Memory B cell (primary cell): ENCODE measurements around the gene ASAP3.

Experiments
- ATAC-seq: fragments of 150-1000 bp; cut with Tn5 transposase; 2 replicates; pipeline ENCODE4 v1.10.0; 2021; ENCODE audit warnings: low read depth, mild to moderate bottlenecking, moderate library complexity
- DNase-seq, 2 donors: peaks; one replicate each; pipeline ENCODE4 v3.0.0; 2022; ENCODE audit warnings: low spot score in 2 of 2
- H3K27ac Mint-ChIP-seq: one replicate; pipeline ENCODE4 v1.8.0; 2022; ENCODE audit warnings: mild to moderate bottlenecking, moderate library complexity, mixed read lengths
- H3K27me3 Mint-ChIP-seq: one replicate; pipeline ENCODE4 v1.8.0; 2022; ENCODE audit warnings: mixed read lengths
- H3K36me3 Mint-ChIP-seq: one replicate; pipeline ENCODE4 v1.8.0; 2022; ENCODE audit warnings: mild to moderate bottlenecking, mixed read lengths
- H3K4me1 Mint-ChIP-seq: one replicate; pipeline ENCODE4 v1.8.0; 2022; ENCODE audit warnings: mixed read lengths
- H3K4me3 Mint-ChIP-seq: one replicate; pipeline ENCODE4 v1.8.0; 2022; ENCODE audit warnings: mild to moderate bottlenecking, moderate library complexity, mixed read lengths
- H3K9me3 Mint-ChIP-seq: one replicate; pipeline ENCODE4 v1.8.0; 2022; ENCODE audit warnings: mixed read lengths

ASAP3 gene

DNA sequence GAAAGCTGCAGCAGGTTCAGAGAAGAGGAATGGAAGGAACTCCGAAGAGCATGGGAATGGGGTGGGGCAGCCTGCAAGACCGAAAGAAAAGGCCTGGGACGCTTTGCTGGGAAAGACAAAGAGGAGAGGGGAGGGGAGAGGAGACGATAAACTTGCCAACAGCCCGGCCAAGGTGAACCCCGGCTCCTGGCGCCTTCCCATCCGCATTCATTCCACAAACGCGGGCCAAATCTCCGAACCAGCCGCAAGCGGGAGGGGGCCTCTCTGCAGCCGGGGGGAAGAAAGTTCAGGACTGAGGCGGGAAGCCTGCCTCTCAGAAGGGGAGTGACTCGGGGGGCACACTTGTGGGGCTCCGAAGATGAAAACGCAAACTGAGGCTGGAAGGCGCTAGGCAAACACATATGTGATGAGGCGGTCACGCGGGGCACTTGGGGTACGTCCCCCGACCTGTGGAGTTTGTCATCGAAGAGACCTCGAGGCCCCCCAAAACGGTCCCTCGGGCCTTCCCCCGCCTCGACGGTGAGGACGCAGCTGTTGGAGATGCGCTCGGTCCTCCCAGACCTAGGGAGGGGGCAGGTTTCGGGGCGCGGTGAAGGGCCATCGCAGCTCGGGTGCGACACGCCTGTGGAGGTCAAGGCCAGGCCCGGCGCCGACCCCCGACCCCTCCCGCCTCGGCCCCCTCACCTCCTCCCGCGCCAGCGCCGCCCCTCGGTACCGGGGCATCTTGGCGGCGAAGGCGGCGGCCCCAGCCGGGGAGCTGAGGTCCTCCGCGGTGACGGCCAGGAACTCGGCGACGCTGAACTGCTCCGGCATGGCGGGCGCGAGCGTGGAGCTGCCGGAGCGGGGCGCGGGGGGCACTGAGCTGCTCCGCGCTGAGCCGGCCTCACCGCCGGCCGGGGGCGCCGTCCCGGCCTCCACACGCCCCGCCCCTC is at the start of gene ASAP3:
TSS of gene ASAP3 (minus strand) at position 859 of the 932 bp plus-strand sequence. CDS start at position 813, 46 bp downstream.
- ATAC-seq (peak; percentile 50), DNase-seq (no peak)
- Mint-ChIP-seq H3K4me3 (peak within 1 kb of the TSS; percentile 89), H3K27me3 (peaks cover 9% of the 10 kb centered on the region), H3K4me1 (peaks cover 24% of the 10 kb centered on the region), H3K36me3 (no peaks in the 10 kb centered on the region), H3K9me3 (no peaks in the 10 kb centered on the region), H3K27ac (peak within 1 kb of the TSS; percentile 82)

- Mint-ChIP-seq H3K27me3 (no peaks in the 10 kb centered on the region), H3K9me3 (no peaks in the 10 kb centered on the region), H3K4me1 (peaks cover 39% of the 10 kb centered on the region), H3K4me3 (peak overlapping the region; percentile 6), H3K36me3 (no peaks in the 10 kb centered on the region), H3K27ac (no peak overlapping the region)
- ATAC-seq, result no peak
- DNase-seq, result no peak
These were observed 49.5 kb upstream of the ASAP3 start for GRCh38 chr1:23533246-23534023.

- Mint-ChIP-seq H3K4me3 (peak overlapping the region; percentile 87), H3K36me3 (no peaks in the 10 kb centered on the region), H3K27ac (peak overlapping the region; percentile 75), H3K4me1 (peaks cover 48% of the 10 kb centered on the region), H3K9me3 (no peaks in the 10 kb centered on the region), H3K27me3 (no peaks in the 10 kb centered on the region)
- DNase-seq (no peak), ATAC-seq (no peak)
These were observed 47.6 kb upstream of the ASAP3 start for GRCh38 chr1:23531562-23532094.

GRCh38 chr1:23530747-23531561 is 47.0 kb upstream of the ASAP3 start, which contains the start of gene E2F2:
TSS of gene E2F2 (minus strand) at chr1:23531233. CDS start at chr1:23530793, 440 bp downstream.
- ATAC-seq (peak; percentile 90), DNase-seq (peak; percentile 62 to 69)
- H3K36me3 Mint-ChIP-seq, result no peaks in the 10 kb centered on the region
- no peaks in the 10 kb centered on the region for H3K9me3 Mint-ChIP-seq
- peak within 1 kb of the TSS; percentile 75 for H3K27ac Mint-ChIP-seq
- peaks cover 53% of the 10 kb centered on the region for H3K4me1 Mint-ChIP-seq
- H3K27me3 Mint-ChIP-seq, result no peaks in the 10 kb centered on the region
- H3K4me3 Mint-ChIP-seq, result peak within 1 kb of the TSS; percentile 87

- H3K36me3 Mint-ChIP-seq, result no peaks in the 10 kb centered on the region
- H3K9me3 Mint-ChIP-seq, result no peaks in the 10 kb centered on the region
- ATAC-seq (no peak), DNase-seq (no peak)
- H3K4me3 Mint-ChIP-seq, result peak overlapping the region; percentile 71
- H3K27ac Mint-ChIP-seq, result no peak overlapping the region
- H3K4me1 Mint-ChIP-seq, result peaks cover 57% of the 10 kb centered on the region
- H3K27me3 Mint-ChIP-seq, result no peaks in the 10 kb centered on the region
These were observed 46.2 kb upstream of the ASAP3 start for GRCh38 chr1:23530087-23530746.

GRCh38 chr1:23529146-23530086 is 45.4 kb upstream of the ASAP3 start:
- DNase-seq (no peak), ATAC-seq (no peak)
- Mint-ChIP-seq H3K36me3 (no peaks in the 10 kb centered on the region), H3K27ac (no peak overlapping the region), H3K4me1 (peaks cover 60% of the 10 kb centered on the region), H3K9me3 (no peaks in the 10 kb centered on the region), H3K27me3 (no peaks in the 10 kb centered on the region), H3K4me3 (peak overlapping the region; percentile 71)

GRCh38 chr1:23528250-23528978 is 44.4 kb upstream of the ASAP3 start:
- DNase-seq, result no peak
- H3K27me3 Mint-ChIP-seq, result no peaks in the 10 kb centered on the region
- H3K27ac Mint-ChIP-seq, result peak overlapping the region; percentile 47
- peak overlapping the region; percentile 65 for H3K4me3 Mint-ChIP-seq
- H3K4me1 Mint-ChIP-seq, result peaks cover 65% of the 10 kb centered on the region
- no peaks in the 10 kb centered on the region for H3K9me3 Mint-ChIP-seq
- ATAC-seq, result peak; percentile 23
- H3K36me3 Mint-ChIP-seq, result no peaks in the 10 kb centered on the region

DNA sequence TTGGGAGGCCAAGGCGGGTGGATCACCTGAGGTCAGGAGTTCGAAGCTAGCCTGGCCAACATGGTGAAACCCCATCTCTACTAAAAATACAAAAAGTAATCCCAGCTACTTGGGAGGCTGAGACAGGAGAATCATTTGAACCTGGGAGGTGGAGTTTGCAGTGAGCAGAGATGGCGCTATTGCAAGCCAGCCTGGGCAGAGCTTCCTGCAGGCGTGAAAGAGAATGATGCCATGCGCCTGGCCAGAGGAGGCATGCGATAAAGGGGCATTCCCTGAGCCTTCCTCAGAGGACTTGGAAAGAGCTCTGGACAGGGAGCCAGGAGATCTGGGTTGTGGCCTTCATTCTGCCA is 43.9 kb upstream of the ASAP3 start:
- DNase-seq (no peak), ATAC-seq (no peak)
- no peaks in the 10 kb centered on the region for H3K36me3 Mint-ChIP-seq
- no peaks in the 10 kb centered on the region for H3K27me3 Mint-ChIP-seq
- H3K4me3 Mint-ChIP-seq, result peak overlapping the region; percentile 65
- H3K4me1 Mint-ChIP-seq, result peaks cover 61% of the 10 kb centered on the region
- H3K9me3 Mint-ChIP-seq, result no peaks in the 10 kb centered on the region
- H3K27ac Mint-ChIP-seq, result peak overlapping the region; percentile 47

GRCh38 chr1:23527366-23527765 is 43.4 kb upstream of the ASAP3 start:
- H3K27me3 Mint-ChIP-seq, result no peaks in the 10 kb centered on the region
- H3K4me1 Mint-ChIP-seq, result peaks cover 64% of the 10 kb centered on the region
- ATAC-seq (no peak), DNase-seq (no peak)
- no peaks in the 10 kb centered on the region for H3K9me3 Mint-ChIP-seq
- H3K4me3 Mint-ChIP-seq, result no peak overlapping the region
- H3K27ac Mint-ChIP-seq, result no peak overlapping the region
- no peaks in the 10 kb centered on the region for H3K36me3 Mint-ChIP-seq

- ATAC-seq (no peak), DNase-seq (no peak)
- no peaks in the 10 kb centered on the region for H3K9me3 Mint-ChIP-seq
- no peaks in the 10 kb centered on the region for H3K27me3 Mint-ChIP-seq
- H3K4me3 Mint-ChIP-seq, result peak overlapping the region; percentile 77
- H3K27ac Mint-ChIP-seq, result peak overlapping the region; percentile 89
- H3K4me1 Mint-ChIP-seq, result peaks cover 65% of the 10 kb centered on the region
- peaks cover 2% of the 10 kb centered on the region for H3K36me3 Mint-ChIP-seq
These were observed 42.5 kb upstream of the ASAP3 start for GRCh38 chr1:23526329-23527041.

GRCh38 chr1:23525558-23526250 is 41.7 kb upstream of the ASAP3 start:
- Mint-ChIP-seq H3K4me3 (peak overlapping the region; percentile 77), H3K27me3 (no peaks in the 10 kb centered on the region), H3K27ac (peak overlapping the region; percentile 89), H3K36me3 (peaks cover 2% of the 10 kb centered on the region), H3K9me3 (no peaks in the 10 kb centered on the region), H3K4me1 (peaks cover 60% of the 10 kb centered on the region)
- ATAC-seq (peak; percentile 57), DNase-seq (no peak)
